Hepatocyte (in vitro differentiated cells): Measurements from ENCODE around the gene DTNA. TPM values are rescaled to one million over a fixed set of nuclear protein-coding genes. Genes with fewer than 3 reads are reported as not detected.

ENCODE experiments used
- DNase-seq: peaks from one replicate; pipeline ENCODE4 v3.0.0-alpha.2; 2016; ENCODE audit warnings: low spot score
- H2AFZ ChIP-seq: fragments of 200-600 bp; sonication (generic); 2 replicates; pipeline ENCODE4 v1.6.0; 2016; ENCODE audit warnings: antibody characterized with exemption, mild to moderate bottlenecking
- H3K27ac ChIP-seq: fragments of 200-600 bp; sonication (generic); 2 replicates; pipeline ENCODE4 v1.5.1; 2016; ENCODE audit warnings: mild to moderate bottlenecking
- H3K27me3 ChIP-seq: fragments of 200-600 bp; sonication (generic); 2 replicates; pipeline ENCODE4 v1.6.1; 2016
- H3K36me3 ChIP-seq: fragments of 200-600 bp; sonication (generic); replicated peaks from 2 replicates; pipeline ENCODE4 v1.5.1; 2016; ENCODE audit warnings: low read depth; ENCODE audit not compliant: insufficient read depth
- H3K4me1 ChIP-seq: fragments of 200-600 bp; sonication (generic); 2 replicates; pipeline ENCODE4 v1.5.1; 2016; ENCODE audit warnings: mild to moderate bottlenecking, moderate library complexity; ENCODE audit not compliant: insufficient read depth
- H3K4me2 ChIP-seq: fragments of 200-600 bp; sonication (generic); 2 replicates; pipeline ENCODE4 v1.6.0; 2016
- H3K4me3 ChIP-seq: fragments of 200-600 bp; sonication (generic); 2 replicates; pipeline ENCODE4 v1.5.1; 2016; ENCODE audit warnings: mild to moderate bottlenecking
- H3K79me2 ChIP-seq: fragments of 200-600 bp; sonication (generic); 2 replicates; pipeline ENCODE4 v1.6.0; 2017; ENCODE audit warnings: mild to moderate bottlenecking
- H3K9me2 ChIP-seq: fragments of 200-600 bp; sonication (generic); replicated peaks from 2 replicates; pipeline ENCODE4 v1.6.0; 2017; ENCODE audit warnings: mild to moderate bottlenecking; ENCODE audit not compliant: insufficient read depth
- H3K9me3 ChIP-seq: fragments of 200-600 bp; sonication (generic); 2 replicates; pipeline ENCODE4 v1.5.1; 2016; ENCODE audit warnings: low read depth, mild to moderate bottlenecking
- H4K20me1 ChIP-seq: fragments of 200-600 bp; sonication (generic); 2 replicates; pipeline ENCODE4 v1.6.0; 2016; ENCODE audit warnings: mild to moderate bottlenecking; ENCODE audit not compliant: insufficient read depth, poor library complexity, severe bottlenecking
- EZH2 ChIP-seq: fragments of 200-600 bp; sonication (generic); IDR thresholded peaks from 2 replicates; pipeline ENCODE4 v1.6.1; 2016; ENCODE audit warnings: antibody characterized with exemption, mild to moderate bottlenecking, borderline replicate concordance
- EZH2phosphoT487 ChIP-seq: fragments of 200-600 bp; sonication (generic); IDR thresholded peaks from one replicate; pipeline ENCODE4 v1.6.1; 2018; ENCODE audit warnings: antibody characterized with exemption, mild to moderate bottlenecking, low read depth, moderate library complexity; ENCODE audit not compliant: unreplicated experiment, severe bottlenecking
- WGBS: methylation state at CpG from one replicate; pipeline ENCODE4 v1.1.6; 2016; ENCODE audit warnings: low lambda C conversion rate; ENCODE audit errors: missing lambda C conversion rate; 5-methylcytosine and 5-hydroxymethylcytosine counted together
- polyA plus RNA-seq: library from polyadenylated mRNA; unstranded; fragments of >200 nt; fragmentation: Nextera tagmentation; extraction: Ambion mirVana; gene quantifications from 2 replicates; pipeline ENCODE4 v1.2.1, GENCODE V29; 2016
- total RNA-seq: library from RNA; depleted of rRNA; stranded (reverse); fragments of >200 nt; gene quantifications from 2 replicates; pipeline ENCODE4 v1.2.3, GENCODE V29; 2014
- TF ChIP-seq, protein P1 (sequence below): fragments of 200-600 bp; sonication (generic); IDR thresholded peaks from 2 replicates; pipeline ENCODE4 v1.5.1; 2016; ENCODE audit warnings: antibody characterized with exemption, mild to moderate bottlenecking; ENCODE audit not compliant: poor library complexity

DTNA gene
- total and polyA plus RNA-seq, 2 experiments from 2014 or later = 18.3 to 34.0 TPM

DNA sequence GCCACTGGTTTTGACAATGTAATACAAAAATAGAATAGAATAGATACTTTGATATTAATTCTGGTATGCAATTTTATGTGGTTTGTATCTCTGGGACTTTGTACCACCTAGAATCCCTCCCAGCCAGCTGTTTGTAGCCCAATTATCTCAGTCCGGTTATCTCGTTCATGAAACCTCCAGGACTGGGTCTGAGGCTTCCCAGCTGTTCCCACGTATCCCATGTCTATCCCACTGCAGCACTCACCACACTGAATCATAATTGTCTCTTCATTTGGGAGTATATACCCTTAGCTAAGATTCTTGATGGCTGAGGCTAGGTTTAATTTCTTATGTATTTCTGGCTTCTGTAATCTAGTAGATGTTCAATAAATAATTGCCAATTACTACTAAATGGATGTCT lies 226.7 kb downstream of the DTNA start:
- Histone ChIP-seq H3K79me2 (no peaks in the 10 kb centered on the region), H3K27me3 (no peaks in the 10 kb centered on the region), H4K20me1 (no peaks in the 10 kb centered on the region), H3K4me1 (no peaks in the 10 kb centered on the region), H3K4me2 (no peak overlapping the region), H3K9me3 (no peaks in the 10 kb centered on the region), H3K4me3 (no peak overlapping the region), H3K27ac (no peak overlapping the region), H3K36me3 (no peaks in the 10 kb centered on the region), H2AFZ (no peak overlapping the region), H3K9me2 (no peaks in the 10 kb centered on the region)
- 46% methylated on average over 3 of the region's 3 CpGs for WGBS
- no peak for DNase-seq
- no peak for TF ChIP-seq EZH2

DNA sequence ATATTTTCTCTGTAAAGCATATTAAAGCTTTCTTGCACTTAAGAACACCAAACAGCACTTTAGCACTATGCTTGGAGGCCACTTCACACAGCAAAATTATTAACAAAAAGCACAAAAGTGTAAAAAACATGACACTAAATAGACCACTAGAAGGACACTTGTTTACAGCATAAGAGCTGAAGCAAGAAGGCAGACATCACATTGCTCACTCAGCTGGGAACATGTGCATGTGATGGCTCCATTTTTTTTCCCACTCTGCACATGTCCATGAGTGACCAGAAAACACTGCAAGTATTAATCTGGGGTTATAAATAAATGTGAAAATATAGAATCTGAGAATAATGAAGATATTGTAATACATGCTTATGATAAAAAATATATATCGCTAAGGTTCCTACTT lies 228.0 kb downstream of the DTNA start:
- Histone ChIP-seq H3K9me3 (no peaks in the 10 kb centered on the region), H3K4me3 (no peak overlapping the region), H3K27ac (no peak overlapping the region), H2AFZ (no peak overlapping the region), H4K20me1 (no peaks in the 10 kb centered on the region), H3K36me3 (no peaks in the 10 kb centered on the region), H3K4me2 (no peak overlapping the region), H3K9me2 (no peaks in the 10 kb centered on the region), H3K27me3 (no peaks in the 10 kb centered on the region), H3K79me2 (no peaks in the 10 kb centered on the region), H3K4me1 (no peaks in the 10 kb centered on the region)
- 100% methylated on average over 1 of the region's 1 CpG for WGBS
- no peak for DNase-seq
- TF ChIP-seq EZH2 = no peak
- TF ChIP-seq, protein P1, sequence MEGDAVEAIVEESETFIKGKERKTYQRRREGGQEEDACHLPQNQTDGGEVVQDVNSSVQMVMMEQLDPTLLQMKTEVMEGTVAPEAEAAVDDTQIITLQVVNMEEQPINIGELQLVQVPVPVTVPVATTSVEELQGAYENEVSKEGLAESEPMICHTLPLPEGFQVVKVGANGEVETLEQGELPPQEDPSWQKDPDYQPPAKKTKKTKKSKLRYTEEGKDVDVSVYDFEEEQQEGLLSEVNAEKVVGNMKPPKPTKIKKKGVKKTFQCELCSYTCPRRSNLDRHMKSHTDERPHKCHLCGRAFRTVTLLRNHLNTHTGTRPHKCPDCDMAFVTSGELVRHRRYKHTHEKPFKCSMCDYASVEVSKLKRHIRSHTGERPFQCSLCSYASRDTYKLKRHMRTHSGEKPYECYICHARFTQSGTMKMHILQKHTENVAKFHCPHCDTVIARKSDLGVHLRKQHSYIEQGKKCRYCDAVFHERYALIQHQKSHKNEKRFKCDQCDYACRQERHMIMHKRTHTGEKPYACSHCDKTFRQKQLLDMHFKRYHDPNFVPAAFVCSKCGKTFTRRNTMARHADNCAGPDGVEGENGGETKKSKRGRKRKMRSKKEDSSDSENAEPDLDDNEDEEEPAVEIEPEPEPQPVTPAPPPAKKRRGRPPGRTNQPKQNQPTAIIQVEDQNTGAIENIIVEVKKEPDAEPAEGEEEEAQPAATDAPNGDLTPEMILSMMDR = no peak
- no peak for TF ChIP-seq EZH2phosphoT487
